ENCODE measurements around the gene CLRN2.

The CLRN2 gene

DNA sequence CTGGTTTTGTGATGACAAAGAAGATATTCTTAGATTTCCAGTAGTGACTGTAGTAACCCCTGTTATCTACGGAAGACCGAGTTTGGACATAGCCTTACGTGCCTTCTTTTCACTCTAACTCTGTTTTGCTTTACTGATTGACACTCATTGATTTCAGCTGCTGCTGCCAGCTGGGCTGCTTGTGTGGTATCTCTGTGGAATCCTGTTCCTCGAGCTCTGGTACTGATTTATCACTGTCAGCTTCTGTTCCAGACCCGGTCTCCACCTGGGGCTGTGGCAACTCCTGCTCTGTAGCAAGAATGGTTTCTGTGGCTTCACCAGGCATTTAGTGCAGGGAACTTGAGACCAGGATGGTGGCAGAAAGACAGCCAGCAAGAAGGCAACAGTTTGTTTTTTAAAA lies 37.5 kb downstream of the CLRN2 start:
- Histone ChIP-seq H3K36me3 (ENCODE audit: control insufficient read depth in 2 of 2, insufficient read depth in 1 of 2, low read length in 2 of 2) (no peaks in the 10 kb centered on the region), H3K4me3 (ENCODE audit: low read depth, low read length) (no peak overlapping the region), H3K9me3 (ENCODE audit: control insufficient read depth, insufficient read depth, low read depth, low read length) (no peaks in the 10 kb centered on the region), H3K27ac (ENCODE audit: extremely low read depth, low read depth, low read length) (no peak overlapping the region), H3K4me1 (ENCODE audit: control insufficient read depth, insufficient read depth, low read length) (no peaks in the 10 kb centered on the region)
- ChIA-PET CTCF (interaction anchor here (0.7 kb wide), 2 partner anchors 269 to 1669 kb away, joined by 3 read pairs; no protein-coding TSS in a partner anchor), POLR2A (no interaction called here)
- TF ChIP-seq ZNF350 (tag by site-specific recombination; IDR thresholded peaks at IDR 0.05) = no peak
- TF ChIP-seq, protein P1, sequence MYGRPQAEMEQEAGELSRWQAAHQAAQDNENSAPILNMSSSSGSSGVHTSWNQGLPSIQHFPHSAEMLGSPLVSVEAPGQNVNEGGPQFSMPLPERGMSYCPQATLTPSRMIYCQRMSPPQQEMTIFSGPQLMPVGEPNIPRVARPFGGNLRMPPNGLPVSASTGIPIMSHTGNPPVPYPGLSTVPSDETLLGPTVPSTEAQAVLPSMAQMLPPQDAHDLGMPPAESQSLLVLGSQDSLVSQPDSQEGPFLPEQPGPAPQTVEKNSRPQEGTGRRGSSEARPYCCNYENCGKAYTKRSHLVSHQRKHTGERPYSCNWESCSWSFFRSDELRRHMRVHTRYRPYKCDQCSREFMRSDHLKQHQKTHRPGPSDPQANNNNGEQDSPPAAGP (tag by site-specific recombination; IDR thresholded peaks at IDR 0.05) = no peak
- no peak for TF ChIP-seq ZNF701 (tag by site-specific recombination; IDR thresholded peaks at IDR 0.05)
- no peak for TF ChIP-seq ZNF660 (tag by site-specific recombination; IDR thresholded peaks at IDR 0.05)
- no peak for TF ChIP-seq ZNF324 (tag by site-specific recombination; IDR thresholded peaks at IDR 0.05)
- TF ChIP-seq, protein P2, sequence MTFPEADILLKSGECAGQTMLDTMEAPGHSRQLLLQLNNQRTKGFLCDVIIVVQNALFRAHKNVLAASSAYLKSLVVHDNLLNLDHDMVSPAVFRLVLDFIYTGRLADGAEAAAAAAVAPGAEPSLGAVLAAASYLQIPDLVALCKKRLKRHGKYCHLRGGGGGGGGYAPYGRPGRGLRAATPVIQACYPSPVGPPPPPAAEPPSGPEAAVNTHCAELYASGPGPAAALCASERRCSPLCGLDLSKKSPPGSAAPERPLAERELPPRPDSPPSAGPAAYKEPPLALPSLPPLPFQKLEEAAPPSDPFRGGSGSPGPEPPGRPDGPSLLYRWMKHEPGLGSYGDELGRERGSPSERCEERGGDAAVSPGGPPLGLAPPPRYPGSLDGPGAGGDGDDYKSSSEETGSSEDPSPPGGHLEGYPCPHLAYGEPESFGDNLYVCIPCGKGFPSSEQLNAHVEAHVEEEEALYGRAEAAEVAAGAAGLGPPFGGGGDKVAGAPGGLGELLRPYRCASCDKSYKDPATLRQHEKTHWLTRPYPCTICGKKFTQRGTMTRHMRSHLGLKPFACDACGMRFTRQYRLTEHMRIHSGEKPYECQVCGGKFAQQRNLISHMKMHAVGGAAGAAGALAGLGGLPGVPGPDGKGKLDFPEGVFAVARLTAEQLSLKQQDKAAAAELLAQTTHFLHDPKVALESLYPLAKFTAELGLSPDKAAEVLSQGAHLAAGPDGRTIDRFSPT (tag by site-specific recombination; IDR thresholded peaks at IDR 0.05) = no peak
- TF ChIP-seq, protein P3, sequence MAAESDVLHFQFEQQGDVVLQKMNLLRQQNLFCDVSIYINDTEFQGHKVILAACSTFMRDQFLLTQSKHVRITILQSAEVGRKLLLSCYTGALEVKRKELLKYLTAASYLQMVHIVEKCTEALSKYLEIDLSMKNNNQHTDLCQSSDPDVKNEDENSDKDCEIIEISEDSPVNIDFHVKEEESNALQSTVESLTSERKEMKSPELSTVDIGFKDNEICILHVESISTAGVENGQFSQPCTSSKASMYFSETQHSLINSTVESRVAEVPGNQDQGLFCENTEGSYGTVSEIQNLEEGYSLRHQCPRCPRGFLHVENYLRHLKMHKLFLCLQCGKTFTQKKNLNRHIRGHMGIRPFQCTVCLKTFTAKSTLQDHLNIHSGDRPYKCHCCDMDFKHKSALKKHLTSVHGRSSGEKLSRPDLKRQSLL (tag by site-specific recombination; IDR thresholded peaks at IDR 0.05) = no peak
- TF ChIP-seq, protein P4, sequence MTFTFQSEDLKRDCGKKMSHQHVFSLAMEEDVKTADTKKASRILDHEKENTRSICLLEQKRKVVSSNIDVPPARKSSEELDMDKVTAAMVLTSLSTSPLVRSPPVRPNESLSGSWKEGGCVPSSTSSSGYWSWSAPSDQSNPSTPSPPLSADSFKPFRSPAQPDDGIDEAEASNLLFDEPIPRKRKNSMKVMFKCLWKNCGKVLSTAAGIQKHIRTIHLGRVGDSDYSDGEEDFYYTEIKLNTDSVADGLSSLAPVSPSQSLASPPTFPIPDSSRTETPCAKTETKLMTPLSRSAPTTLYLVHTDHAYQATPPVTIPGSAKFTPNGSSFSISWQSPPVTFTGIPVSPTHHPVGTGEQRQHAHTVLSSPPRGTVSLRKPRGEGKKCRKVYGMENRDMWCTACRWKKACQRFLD (tag by site-specific recombination; IDR thresholded peaks at IDR 0.05) = no peak
- TF ChIP-seq, protein P5, sequence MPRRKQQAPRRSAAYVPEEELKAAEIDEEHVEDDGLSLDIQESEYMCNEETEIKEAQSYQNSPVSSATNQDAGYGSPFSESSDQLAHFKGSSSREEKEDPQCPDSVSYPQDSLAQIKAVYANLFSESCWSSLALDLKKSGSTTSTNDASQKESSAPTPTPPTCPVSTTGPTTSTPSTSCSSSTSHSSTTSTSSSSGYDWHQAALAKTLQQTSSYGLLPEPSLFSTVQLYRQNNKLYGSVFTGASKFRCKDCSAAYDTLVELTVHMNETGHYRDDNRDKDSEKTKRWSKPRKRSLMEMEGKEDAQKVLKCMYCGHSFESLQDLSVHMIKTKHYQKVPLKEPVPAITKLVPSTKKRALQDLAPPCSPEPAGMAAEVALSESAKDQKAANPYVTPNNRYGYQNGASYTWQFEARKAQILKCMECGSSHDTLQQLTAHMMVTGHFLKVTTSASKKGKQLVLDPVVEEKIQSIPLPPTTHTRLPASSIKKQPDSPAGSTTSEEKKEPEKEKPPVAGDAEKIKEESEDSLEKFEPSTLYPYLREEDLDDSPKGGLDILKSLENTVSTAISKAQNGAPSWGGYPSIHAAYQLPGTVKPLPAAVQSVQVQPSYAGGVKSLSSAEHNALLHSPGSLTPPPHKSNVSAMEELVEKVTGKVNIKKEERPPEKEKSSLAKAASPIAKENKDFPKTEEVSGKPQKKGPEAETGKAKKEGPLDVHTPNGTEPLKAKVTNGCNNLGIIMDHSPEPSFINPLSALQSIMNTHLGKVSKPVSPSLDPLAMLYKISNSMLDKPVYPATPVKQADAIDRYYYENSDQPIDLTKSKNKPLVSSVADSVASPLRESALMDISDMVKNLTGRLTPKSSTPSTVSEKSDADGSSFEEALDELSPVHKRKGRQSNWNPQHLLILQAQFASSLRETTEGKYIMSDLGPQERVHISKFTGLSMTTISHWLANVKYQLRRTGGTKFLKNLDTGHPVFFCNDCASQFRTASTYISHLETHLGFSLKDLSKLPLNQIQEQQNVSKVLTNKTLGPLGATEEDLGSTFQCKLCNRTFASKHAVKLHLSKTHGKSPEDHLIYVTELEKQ (tag by site-specific recombination; IDR thresholded peaks at IDR 0.05; ENCODE audit: borderline replicate concordance) = no peak

DNA sequence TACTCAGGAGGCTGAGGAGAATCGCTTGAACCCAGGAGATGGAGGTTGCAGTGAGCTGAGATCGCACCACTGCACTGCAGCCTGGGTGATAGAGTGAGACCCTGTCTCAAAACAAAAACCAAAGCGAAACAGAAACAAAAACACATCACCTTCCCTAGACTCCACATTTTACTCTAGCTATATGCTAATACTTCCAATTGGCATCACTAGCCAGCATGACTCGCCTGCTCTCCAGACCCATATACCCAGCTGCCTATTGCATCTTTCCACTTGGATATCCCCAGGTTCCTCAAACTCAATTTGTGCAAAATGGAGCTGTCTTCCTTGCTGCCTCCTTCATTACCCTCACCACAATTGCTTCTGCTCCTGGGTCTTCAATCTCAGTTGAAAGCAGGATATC lies 39.6 kb downstream of the CLRN2 start:
- CTCF ChIA-PET = no interaction called here
- no peaks in the 10 kb centered on the region for H3K36me3 ChIP-seq (ENCODE audit: control insufficient read depth in 2 of 2, insufficient read depth in 1 of 2, low read length in 2 of 2)
- no peak overlapping the region for H3K27ac ChIP-seq (ENCODE audit: extremely low read depth, low read depth, low read length)
- H3K4me1 ChIP-seq (ENCODE audit: control insufficient read depth, insufficient read depth, low read length) = no peaks in the 10 kb centered on the region
- H3K4me3 ChIP-seq (ENCODE audit: low read depth, low read length) = no peak overlapping the region
- no peaks in the 10 kb centered on the region for H3K9me3 ChIP-seq (ENCODE audit: control insufficient read depth, insufficient read depth, low read depth, low read length)
- POLR2A ChIA-PET = no interaction called here
- no peak for TF ChIP-seq SCRT1 (tag by site-specific recombination; IDR thresholded peaks at IDR 0.05; ENCODE audit: borderline replicate concordance)
- TF ChIP-seq, protein P6, sequence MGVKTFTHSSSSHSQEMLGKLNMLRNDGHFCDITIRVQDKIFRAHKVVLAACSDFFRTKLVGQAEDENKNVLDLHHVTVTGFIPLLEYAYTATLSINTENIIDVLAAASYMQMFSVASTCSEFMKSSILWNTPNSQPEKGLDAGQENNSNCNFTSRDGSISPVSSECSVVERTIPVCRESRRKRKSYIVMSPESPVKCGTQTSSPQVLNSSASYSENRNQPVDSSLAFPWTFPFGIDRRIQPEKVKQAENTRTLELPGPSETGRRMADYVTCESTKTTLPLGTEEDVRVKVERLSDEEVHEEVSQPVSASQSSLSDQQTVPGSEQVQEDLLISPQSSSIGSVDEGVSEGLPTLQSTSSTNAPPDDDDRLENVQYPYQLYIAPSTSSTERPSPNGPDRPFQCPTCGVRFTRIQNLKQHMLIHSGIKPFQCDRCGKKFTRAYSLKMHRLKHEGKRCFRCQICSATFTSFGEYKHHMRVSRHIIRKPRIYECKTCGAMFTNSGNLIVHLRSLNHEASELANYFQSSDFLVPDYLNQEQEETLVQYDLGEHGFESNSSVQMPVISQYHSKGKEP (tag by site-specific recombination; IDR thresholded peaks at IDR 0.05) = no peak
